PC-9 (cell line): ENCODE measurements around the gene CMTM7.

Source experiments
- CTCF ChIP-seq: fragments of 200-600 bp; sonication (generic); conservative IDR thresholded peaks from 2 replicates; pipeline ENCODE4 v1.6.1; 2017; ENCODE audit warnings: mixed run types, antibody characterized with exemption, mild to moderate bottlenecking, moderate library complexity
- EZH2 ChIP-seq: fragments of 200-600 bp; sonication (generic); IDR thresholded peaks from 2 replicates; pipeline ENCODE4 v1.8.0; 2017; ENCODE audit warnings: antibody characterized with exemption, low read depth

DNA sequence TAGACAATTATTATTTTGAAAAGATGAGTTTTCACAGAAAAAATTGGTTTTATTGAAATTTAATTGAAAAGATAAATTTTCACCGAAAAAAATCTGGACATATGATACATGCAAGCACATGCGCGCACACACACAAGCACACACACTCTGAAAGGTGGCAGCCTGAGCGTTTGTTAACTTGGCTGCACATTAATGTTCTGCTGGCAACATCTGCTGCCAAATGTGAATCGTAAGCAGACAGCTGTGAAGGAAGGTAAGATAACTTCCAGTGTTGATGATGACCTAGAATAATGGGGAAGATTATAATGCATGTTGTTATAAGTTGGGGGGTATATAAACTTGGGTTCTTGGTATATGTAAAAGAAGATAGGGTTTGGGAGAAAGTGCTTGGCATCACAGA, 18.4 kb upstream of the CMTM7 start:
- TF ChIP-seq CTCF, result no peak
- no peak for TF ChIP-seq EZH2
